Femur (tissue), 1 donor: ENCODE measurements around the gene LRRC8D.

ENCODE experiments used
- DNase-seq: peaks from one replicate; pipeline ENCODE4 v3.0.0-alpha.2; 2017

The LRRC8D gene

GRCh38 chr1:89834083-89834704 lies 13.4 kb downstream of the LRRC8D start:
- DNase-seq: no peak

- no peak for DNase-seq
Observed at GRCh38 chr1:89836252-89837035, 15.6 kb downstream of the LRRC8D start.

GRCh38 chr1:89837036-89837481 lies 16.2 kb downstream of the LRRC8D start:
- no peak for DNase-seq

GRCh38 chr1:89837510-89837909 lies 16.7 kb downstream of the LRRC8D start:
- no peak for DNase-seq

GRCh38 chr1:89839516-89839915 lies 18.7 kb downstream of the LRRC8D start:
- DNase-seq: no peak

- no peak for DNase-seq
Observed at GRCh38 chr1:89841507-89841906, 20.7 kb downstream of the LRRC8D start.

GRCh38 chr1:89842567-89843272 lies 21.9 kb downstream of the LRRC8D start:
- DNase-seq: peak; percentile 53

GRCh38 chr1:89843273-89844130 lies 22.7 kb downstream of the LRRC8D start:
- DNase-seq: peak; percentile 82

GRCh38 chr1:89844241-89844807 lies 23.5 kb downstream of the LRRC8D start:
- DNase-seq: no peak

- DNase-seq: no peak
Observed at GRCh38 chr1:89844860-89845259, 24.0 kb downstream of the LRRC8D start.

GRCh38 chr1:89847191-89847729 lies 26.4 kb downstream of the LRRC8D start:
- no peak for DNase-seq

GRCh38 chr1:89850844-89851415 lies 30.1 kb downstream of the LRRC8D start:
- no peak for DNase-seq

- DNase-seq: no peak
Observed at GRCh38 chr1:89854140-89854539, 33.3 kb downstream of the LRRC8D start.

- DNase-seq: no peak
Observed at GRCh38 chr1:89855413-89856123, 34.7 kb downstream of the LRRC8D start.

GRCh38 chr1:89863165-89863830 lies 42.5 kb downstream of the LRRC8D start:
- no peak for DNase-seq

GRCh38 chr1:89865498-89866382 lies 44.9 kb downstream of the LRRC8D start:
- no peak for DNase-seq

- no peak for DNase-seq
Observed at GRCh38 chr1:89866568-89866967, 45.7 kb downstream of the LRRC8D start.

- no peak for DNase-seq
Observed at GRCh38 chr1:89870998-89871397, 50.2 kb downstream of the LRRC8D start.

- no peak for DNase-seq
Observed at GRCh38 chr1:89871768-89872473, 51.1 kb downstream of the LRRC8D start.
